ENCODE results near the gene MVD. TPM values are rescaled to one million over a fixed set of nuclear protein-coding genes. Genes with fewer than 3 reads are reported as not detected.

Gene MVD
- total and polyA plus RNA-seq, 2 of the 13 experiments (the other 11 are each of a cell fraction or from before 2014, with no cell fraction given): 28.1 to 187 TPM

DNA sequence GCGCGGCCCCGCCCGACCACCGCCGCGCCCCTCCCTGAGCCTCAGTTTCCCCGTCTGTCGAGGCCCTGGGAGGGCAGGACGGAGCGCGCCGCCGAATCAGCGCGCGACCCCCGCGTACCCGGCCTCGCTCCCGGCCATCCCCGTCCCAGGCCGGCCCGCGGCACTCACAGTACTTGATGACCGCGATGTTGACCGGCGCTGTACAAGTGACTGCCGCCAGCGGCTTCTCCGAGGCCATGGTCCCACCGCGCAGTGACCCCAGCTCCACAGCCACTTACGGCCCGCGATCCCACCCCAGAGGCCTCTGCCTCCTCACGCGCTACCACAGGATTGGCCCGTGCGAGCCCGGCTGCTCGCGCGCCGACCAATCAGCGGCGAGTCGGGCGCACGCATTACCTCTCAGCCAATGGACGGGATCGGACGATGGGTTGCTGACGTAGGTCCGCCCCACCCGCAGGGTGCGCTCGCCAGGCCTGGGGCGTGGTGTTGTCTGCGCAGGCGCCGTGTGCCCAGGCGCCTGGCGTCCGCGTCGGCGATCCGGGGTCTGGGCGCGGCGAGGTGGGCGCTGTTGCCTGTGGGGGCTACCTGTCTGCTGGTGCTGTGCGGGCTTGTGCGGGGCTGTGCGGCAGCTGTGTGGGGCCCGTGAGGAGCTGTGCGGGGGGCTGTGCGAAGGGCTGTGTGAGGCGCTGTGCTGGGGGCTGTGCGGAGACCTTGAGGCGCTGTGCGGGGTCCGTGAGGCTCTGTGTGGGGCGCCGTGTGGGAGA lies at the start of gene MVD (continued):
- peak; percentile 90 for TF ChIP-seq ZNF350 (CRISPR knock-in tag; IDR thresholded peaks at IDR 0.05; ENCODE audit: borderline replicate concordance, low read depth)
- TF ChIP-seq YEATS2 (CRISPR knock-in tag; IDR thresholded peaks at IDR 0.05; ENCODE audit: borderline replicate concordance): peak; percentile 82
- TF ChIP-seq, protein P1, sequence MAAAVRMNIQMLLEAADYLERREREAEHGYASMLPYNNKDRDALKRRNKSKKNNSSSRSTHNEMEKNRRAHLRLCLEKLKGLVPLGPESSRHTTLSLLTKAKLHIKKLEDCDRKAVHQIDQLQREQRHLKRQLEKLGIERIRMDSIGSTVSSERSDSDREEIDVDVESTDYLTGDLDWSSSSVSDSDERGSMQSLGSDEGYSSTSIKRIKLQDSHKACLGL (CRISPR knock-in tag; IDR thresholded peaks at IDR 0.05): peak; percentile 83
- TF ChIP-seq EHMT2 (IDR thresholded peaks at IDR 0.05; ENCODE audit: borderline replicate concordance, low read depth, low read length): no peak
- TF ChIP-seq, protein P2, sequence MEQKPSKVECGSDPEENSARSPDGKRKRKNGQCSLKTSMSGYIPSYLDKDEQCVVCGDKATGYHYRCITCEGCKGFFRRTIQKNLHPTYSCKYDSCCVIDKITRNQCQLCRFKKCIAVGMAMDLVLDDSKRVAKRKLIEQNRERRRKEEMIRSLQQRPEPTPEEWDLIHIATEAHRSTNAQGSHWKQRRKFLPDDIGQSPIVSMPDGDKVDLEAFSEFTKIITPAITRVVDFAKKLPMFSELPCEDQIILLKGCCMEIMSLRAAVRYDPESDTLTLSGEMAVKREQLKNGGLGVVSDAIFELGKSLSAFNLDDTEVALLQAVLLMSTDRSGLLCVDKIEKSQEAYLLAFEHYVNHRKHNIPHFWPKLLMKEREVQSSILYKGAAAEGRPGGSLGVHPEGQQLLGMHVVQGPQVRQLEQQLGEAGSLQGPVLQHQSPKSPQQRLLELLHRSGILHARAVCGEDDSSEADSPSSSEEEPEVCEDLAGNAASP (CRISPR knock-in tag; IDR thresholded peaks at IDR 0.05; ENCODE audit: borderline replicate concordance): peak; percentile 64; the same call in 1 of the 2 replicates
- TF ChIP-seq ZNF263 (CRISPR knock-in tag; IDR thresholded peaks at IDR 0.05): peak; percentile 26
- TF ChIP-seq ZNF850 (CRISPR knock-in tag; conservative IDR thresholded peaks at IDR 0.05): peak; percentile 84; the same call in 1 of the 2 replicates
- no peak for TF ChIP-seq NFRKB (IDR thresholded peaks at IDR 0.05)
- no peak for TF ChIP-seq DPF2 (CRISPR knock-in tag; IDR thresholded peaks at IDR 0.05; ENCODE audit: borderline replicate concordance, low read depth)
- TF ChIP-seq PRPF4 (IDR thresholded peaks at IDR 0.05; ENCODE audit: low read depth, low read length, poor library complexity, severe bottlenecking): no peak
- no peak for TF ChIP-seq MAFF (IDR thresholded peaks at IDR 0.05; ENCODE audit: low read depth, low read length)
- TF ChIP-seq TGIF2 (CRISPR knock-in tag; IDR thresholded peaks at IDR 0.05): 0 out of 2 replicates have a peak, but pooled peaks have one; percentile 20
- TF ChIP-seq SPEN (CRISPR knock-in tag; IDR thresholded peaks at IDR 0.05; ENCODE audit: low read depth): peak; percentile 92
- 0 out of 2 replicates have a peak, but pooled peaks have one; percentile 88 for TF ChIP-seq FOXC1 (CRISPR knock-in tag; IDR thresholded peaks at IDR 0.05; ENCODE audit: borderline replicate concordance)
- peak; percentile 76 for TF ChIP-seq MED1 (CRISPR knock-in tag; IDR thresholded peaks at IDR 0.05)
- TF ChIP-seq, protein P3, sequence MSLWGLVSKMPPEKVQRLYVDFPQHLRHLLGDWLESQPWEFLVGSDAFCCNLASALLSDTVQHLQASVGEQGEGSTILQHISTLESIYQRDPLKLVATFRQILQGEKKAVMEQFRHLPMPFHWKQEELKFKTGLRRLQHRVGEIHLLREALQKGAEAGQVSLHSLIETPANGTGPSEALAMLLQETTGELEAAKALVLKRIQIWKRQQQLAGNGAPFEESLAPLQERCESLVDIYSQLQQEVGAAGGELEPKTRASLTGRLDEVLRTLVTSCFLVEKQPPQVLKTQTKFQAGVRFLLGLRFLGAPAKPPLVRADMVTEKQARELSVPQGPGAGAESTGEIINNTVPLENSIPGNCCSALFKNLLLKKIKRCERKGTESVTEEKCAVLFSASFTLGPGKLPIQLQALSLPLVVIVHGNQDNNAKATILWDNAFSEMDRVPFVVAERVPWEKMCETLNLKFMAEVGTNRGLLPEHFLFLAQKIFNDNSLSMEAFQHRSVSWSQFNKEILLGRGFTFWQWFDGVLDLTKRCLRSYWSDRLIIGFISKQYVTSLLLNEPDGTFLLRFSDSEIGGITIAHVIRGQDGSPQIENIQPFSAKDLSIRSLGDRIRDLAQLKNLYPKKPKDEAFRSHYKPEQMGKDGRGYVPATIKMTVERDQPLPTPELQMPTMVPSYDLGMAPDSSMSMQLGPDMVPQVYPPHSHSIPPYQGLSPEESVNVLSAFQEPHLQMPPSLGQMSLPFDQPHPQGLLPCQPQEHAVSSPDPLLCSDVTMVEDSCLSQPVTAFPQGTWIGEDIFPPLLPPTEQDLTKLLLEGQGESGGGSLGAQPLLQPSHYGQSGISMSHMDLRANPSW (CRISPR knock-in tag; IDR thresholded peaks at IDR 0.05; ENCODE audit: borderline replicate concordance): peak; percentile 62; the same call in 1 of the 2 replicates
- TF ChIP-seq, protein P4, sequence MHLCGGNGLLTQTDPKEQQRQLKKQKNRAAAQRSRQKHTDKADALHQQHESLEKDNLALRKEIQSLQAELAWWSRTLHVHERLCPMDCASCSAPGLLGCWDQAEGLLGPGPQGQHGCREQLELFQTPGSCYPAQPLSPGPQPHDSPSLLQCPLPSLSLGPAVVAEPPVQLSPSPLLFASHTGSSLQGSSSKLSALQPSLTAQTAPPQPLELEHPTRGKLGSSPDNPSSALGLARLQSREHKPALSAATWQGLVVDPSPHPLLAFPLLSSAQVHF (CRISPR knock-in tag; IDR thresholded peaks at IDR 0.05): no peak
- TF ChIP-seq TBX2 (CRISPR knock-in tag; IDR thresholded peaks at IDR 0.05; ENCODE audit: borderline replicate concordance): peak; percentile 85
- no peak for TF ChIP-seq CENPX (CRISPR knock-in tag; IDR thresholded peaks at IDR 0.05)
- TF ChIP-seq ZSCAN29 (CRISPR knock-in tag; conservative IDR thresholded peaks at IDR 0.05): peak; percentile 64
- TF ChIP-seq FOXA1 (IDR thresholded peaks at IDR 0.05): no peak
- TF ChIP-seq FOXA1 (CRISPR knock-in tag; IDR thresholded peaks at IDR 0.05): peak; percentile 59
- TF ChIP-seq AHR (CRISPR knock-in tag; IDR thresholded peaks at IDR 0.05): no peak; the same call in 1 of the 2 replicates
- TF ChIP-seq KMT2A (CRISPR knock-in tag; IDR thresholded peaks at IDR 0.05): peak; percentile 91
- no peak for TF ChIP-seq MAFG (CRISPR knock-in tag; IDR thresholded peaks at IDR 0.05)
- peak; percentile 77; the same call in 1 of the 2 replicates for TF ChIP-seq ZNF230 (CRISPR knock-in tag; IDR thresholded peaks at IDR 0.05)
- TF ChIP-seq ZSCAN30 (CRISPR knock-in tag; IDR thresholded peaks at IDR 0.05): peak; percentile 92; the same call in 1 of the 2 replicates

All from HepG2 (cell line).